Mesodermal cell (in vitro differentiated cells): Measurements from ENCODE around the gene CYS1.

ENCODE experiments used
- H3K27ac ChIP-seq: 2 replicates; pipeline ENCODE4 v1.7.0; 2013; ENCODE audit warnings: mild to moderate bottlenecking, low read depth, low read length, moderate library complexity; ENCODE audit not compliant: severe bottlenecking
- H3K36me3 ChIP-seq: 2 replicates; pipeline ENCODE4 v1.7.1; 2013; ENCODE audit warnings: mild to moderate bottlenecking, low read length, moderate library complexity; ENCODE audit not compliant: control insufficient read depth, insufficient read depth
- H3K4me1 ChIP-seq: one replicate; pipeline ENCODE4 v1.7.1; 2013; ENCODE audit warnings: mild to moderate bottlenecking, low read length; ENCODE audit not compliant: insufficient read depth, control insufficient read depth, poor library complexity, severe bottlenecking
- H3K4me3 ChIP-seq: 2 replicates; pipeline ENCODE4 v1.7.0; 2013; ENCODE audit warnings: low read length, control low read depth, mild to moderate bottlenecking; ENCODE audit not compliant: insufficient read depth, poor library complexity, severe bottlenecking; ENCODE audit errors: extremely low read depth
- H3K9me3 ChIP-seq: 2 replicates; pipeline ENCODE4 v1.7.1; 2013; ENCODE audit warnings: mild to moderate bottlenecking, low read length, moderate library complexity; ENCODE audit not compliant: control insufficient read depth
- WGBS, 2 experiments: methylation state at CpG; one replicate each; pipeline ENCODE4 v1.1.5; 2013; ENCODE audit warnings: missing lambda C conversion rate in 2 of 2; ENCODE audit not compliant: insufficient coverage in 2 of 2; 5-methylcytosine and 5-hydroxymethylcytosine counted together

CYS1 gene

DNA sequence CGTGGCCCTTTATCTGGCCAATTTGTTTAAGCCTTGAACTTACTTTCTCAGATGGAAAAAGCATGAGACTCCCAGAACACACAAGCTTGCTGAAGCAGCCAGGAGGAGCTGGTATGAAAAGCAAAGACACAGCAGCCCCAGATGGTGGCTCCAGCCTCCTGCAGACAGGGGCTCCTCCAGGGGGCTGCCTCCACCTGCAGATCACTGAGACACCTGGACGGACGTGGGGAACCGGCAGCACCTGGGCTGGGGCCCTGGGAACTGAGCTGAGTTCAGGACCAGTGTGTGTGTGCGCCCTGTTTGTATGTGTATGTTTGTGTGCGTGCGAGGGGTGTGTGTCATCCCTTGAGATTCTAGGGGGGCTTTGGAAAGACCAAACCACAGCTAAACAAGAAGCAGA, 8.6 kb downstream of the CYS1 start:
- Histone ChIP-seq H3K9me3 (no peaks in the 10 kb centered on the region), H3K36me3 (no peaks in the 10 kb centered on the region), H3K4me1 (no peaks in the 10 kb centered on the region), H3K4me3 (no peak overlapping the region), H3K27ac (no peak overlapping the region)
- WGBS, 2 experiments: 88 to 100% methylated on average over 2 to 5 of the region's 7 CpGs

DNA sequence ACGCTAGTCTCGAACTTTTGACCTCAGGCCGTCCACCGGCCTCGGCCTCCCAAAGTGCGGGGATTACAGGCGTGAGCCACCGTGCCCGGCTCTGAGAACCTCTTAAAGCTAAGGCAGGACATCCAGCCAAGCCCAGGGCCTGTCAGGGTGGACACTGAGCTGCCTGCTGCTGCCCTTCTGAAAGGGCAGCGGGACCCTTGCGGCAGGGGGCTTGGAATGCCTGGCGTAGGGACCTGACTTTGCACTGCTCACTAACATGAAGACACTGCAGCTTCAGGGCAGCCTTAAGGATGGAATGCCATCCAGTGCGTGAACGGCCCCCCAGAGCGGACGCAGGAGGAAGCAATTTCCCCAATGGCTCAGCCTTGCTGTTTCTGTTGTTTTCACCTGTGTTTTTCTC, 9.0 kb downstream of the CYS1 start:
- Histone ChIP-seq H3K36me3 (no peaks in the 10 kb centered on the region), H3K9me3 (no peaks in the 10 kb centered on the region), H3K4me1 (no peaks in the 10 kb centered on the region), H3K4me3 (no peak overlapping the region), H3K27ac (no peak overlapping the region)
- WGBS, 2 experiments: 96 to 97% methylated on average over 16 of the region's 16 CpGs

DNA sequence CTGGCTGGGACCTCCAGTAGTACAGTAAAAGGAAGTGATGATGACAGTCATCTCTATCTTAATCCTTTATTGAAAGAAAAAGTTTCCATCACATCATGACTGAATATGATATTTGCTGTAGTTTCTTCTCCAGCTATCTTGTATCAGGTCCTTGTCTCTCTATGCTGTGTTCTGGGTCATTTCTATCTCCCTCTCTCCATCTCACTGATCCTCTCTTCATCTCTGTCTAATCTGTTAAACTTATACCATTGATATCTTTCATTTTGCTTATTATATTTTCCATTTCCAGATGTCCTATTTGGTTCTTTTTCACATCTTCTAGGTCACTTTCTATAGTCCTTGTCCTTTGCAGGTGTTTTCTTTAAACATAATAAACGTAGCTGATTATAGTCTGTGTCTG, 12.3 kb downstream of the CYS1 start:
- Histone ChIP-seq H3K36me3 (no peaks in the 10 kb centered on the region), H3K4me3 (no peak overlapping the region), H3K27ac (no peak overlapping the region), H3K4me1 (no peaks in the 10 kb centered on the region), H3K9me3 (no peaks in the 10 kb centered on the region)
- WGBS, 2 experiments: no CpG with 5 or more reads among the region's 1 CpG

DNA sequence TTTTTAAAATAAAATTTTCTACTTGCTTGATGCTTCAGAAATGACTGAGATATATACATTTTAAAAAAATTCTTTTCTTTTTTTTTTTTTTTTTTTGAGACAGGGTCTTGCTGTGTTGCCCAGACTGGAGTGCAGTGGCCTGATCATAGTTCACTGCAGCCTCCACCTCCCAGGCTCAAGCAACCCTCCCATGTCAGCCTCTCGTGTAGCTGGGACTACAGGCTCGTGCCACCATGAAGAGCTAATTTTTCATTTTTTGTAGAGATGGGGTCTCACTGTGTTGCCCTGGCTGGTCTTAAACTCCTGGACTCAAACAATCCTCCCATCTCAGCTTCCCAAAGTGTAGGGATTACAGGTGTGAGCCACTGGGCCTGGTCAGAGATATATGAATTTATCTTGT, 12.9 kb downstream of the CYS1 start:
- WGBS, 2 experiments: 80% methylated on average over 1 of the region's 2 CpGs; no CpG with 5 or more reads in 1 of the 2 experiments
- no peaks in the 10 kb centered on the region for H3K9me3 ChIP-seq
- H3K4me1 ChIP-seq: no peaks in the 10 kb centered on the region
- no peak overlapping the region for H3K27ac ChIP-seq
- H3K36me3 ChIP-seq: no peaks in the 10 kb centered on the region
- no peak overlapping the region for H3K4me3 ChIP-seq

DNA sequence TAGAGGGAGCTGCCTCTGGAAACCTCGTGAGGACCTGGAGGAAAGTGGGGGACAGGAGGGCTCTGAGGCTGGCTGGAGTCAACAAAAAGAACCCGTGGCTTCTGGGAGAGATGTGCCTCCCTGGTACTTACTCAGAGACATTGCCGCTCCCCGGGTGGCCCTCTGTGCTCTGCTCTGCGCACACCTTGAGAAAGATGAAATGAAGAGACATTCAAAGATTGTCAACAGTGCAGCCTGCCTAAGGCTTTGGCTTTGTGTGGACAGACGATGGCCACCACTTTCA, 14.5 kb downstream of the CYS1 start:
- Histone ChIP-seq H3K9me3 (no peaks in the 10 kb centered on the region), H3K36me3 (no peaks in the 10 kb centered on the region), H3K4me3 (no peak overlapping the region), H3K4me1 (no peaks in the 10 kb centered on the region), H3K27ac (no peak overlapping the region)
- 86 to 97% methylated on average over 5 to 6 of the region's 6 CpGs for WGBS, 2 experiments

DNA sequence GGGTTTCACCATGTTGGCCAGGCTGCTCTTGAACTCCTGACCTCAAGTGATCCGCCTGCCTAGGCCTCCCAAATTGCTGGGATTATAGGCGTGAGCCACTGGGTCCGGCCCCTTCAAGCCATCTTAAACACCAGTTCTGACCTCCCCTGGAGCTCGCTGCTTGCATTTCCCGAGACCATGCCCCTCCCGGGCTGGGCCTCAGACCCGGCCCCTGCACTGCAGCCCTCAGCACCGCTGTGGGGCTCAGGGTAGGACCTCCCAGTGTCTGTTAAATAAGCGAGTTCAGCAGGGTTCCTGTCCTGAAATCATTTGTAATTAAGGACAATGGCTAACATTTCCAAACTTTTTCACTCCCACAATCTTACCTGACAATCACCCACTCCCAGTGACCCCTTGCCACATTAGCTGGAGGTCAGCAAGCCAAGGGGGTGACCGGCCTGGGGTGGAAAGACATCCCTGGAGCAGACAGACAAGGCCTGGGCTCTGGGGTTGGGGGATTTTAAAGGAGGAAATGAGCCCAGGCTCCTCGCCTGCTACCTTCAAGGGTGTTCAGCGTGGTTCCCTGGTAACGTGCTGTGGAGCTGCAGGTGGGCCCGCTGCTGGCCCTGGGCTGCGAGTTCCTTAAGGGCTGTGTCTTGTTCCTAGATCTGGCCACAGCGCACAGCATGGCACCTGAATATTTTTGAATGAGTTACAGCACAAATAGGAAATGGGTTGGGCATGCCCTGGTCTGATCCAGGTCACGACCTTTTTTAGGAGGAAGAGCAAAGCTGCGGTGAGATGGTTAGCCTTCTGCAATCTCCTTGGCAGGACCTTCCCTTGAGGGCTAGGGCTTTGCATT, 15.1 kb downstream of the CYS1 start:
- Histone ChIP-seq H3K4me1 (no peaks in the 10 kb centered on the region), H3K4me3 (no peak overlapping the region), H3K9me3 (no peaks in the 10 kb centered on the region), H3K27ac (no peak overlapping the region), H3K36me3 (no peaks in the 10 kb centered on the region)
- WGBS, 2 experiments: 73 to 75% methylated on average over 17 to 18 of the region's 18 CpGs

DNA sequence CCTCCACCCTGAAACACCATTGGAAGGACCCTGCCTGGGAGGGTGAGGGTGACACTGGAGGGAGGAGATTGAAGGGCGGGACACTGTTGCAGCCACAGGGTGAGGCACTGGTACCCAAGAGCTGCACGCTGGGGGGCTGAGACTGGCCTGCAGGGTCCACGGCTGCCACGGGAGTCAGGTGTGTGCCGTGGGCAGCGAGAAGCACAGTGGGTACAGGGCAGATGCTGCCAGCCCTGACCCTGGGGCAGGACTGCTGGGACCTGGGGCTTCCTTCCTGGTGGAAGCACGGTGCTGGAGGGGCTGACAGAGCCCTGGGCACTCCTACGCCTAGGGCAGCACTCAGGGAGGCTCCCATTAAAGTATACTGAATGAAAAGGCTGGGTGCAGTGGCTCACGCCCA, 16.6 kb downstream of the CYS1 start:
- H3K36me3 ChIP-seq: no peaks in the 10 kb centered on the region
- no peak overlapping the region for H3K27ac ChIP-seq
- WGBS, 2 experiments: 92 to 96% methylated on average over 8 to 9 of the region's 9 CpGs
- H3K4me3 ChIP-seq: no peak overlapping the region
- H3K4me1 ChIP-seq: no peaks in the 10 kb centered on the region
- no peaks in the 10 kb centered on the region for H3K9me3 ChIP-seq

DNA sequence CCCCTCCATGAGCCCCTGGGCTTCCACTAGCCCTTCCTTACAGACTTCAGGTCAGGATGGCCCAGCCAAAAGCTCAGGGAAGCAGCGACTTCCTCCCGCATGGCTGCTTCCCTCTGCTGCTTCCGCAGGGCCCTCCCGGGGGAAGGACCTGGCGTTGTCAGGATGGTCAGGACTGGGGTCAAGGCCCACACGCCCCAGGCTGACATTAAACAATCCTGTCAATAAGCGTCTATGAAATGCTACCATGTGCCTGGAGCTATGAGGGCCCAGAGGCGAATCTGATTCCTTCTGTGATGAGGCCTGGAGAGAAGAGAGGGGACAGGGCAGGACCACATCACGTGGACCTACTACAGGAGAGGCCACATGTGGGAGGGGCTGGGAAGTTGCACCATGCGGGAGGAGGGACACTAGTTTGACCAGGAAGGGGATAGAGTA, 17.3 kb downstream of the CYS1 start:
- no peaks in the 10 kb centered on the region for H3K9me3 ChIP-seq
- no peaks in the 10 kb centered on the region for H3K36me3 ChIP-seq
- no peak overlapping the region for H3K27ac ChIP-seq
- H3K4me1 ChIP-seq: no peaks in the 10 kb centered on the region
- WGBS, 2 experiments: 88 to 95% methylated on average over 8 to 10 of the region's 10 CpGs
- no peak overlapping the region for H3K4me3 ChIP-seq

DNA sequence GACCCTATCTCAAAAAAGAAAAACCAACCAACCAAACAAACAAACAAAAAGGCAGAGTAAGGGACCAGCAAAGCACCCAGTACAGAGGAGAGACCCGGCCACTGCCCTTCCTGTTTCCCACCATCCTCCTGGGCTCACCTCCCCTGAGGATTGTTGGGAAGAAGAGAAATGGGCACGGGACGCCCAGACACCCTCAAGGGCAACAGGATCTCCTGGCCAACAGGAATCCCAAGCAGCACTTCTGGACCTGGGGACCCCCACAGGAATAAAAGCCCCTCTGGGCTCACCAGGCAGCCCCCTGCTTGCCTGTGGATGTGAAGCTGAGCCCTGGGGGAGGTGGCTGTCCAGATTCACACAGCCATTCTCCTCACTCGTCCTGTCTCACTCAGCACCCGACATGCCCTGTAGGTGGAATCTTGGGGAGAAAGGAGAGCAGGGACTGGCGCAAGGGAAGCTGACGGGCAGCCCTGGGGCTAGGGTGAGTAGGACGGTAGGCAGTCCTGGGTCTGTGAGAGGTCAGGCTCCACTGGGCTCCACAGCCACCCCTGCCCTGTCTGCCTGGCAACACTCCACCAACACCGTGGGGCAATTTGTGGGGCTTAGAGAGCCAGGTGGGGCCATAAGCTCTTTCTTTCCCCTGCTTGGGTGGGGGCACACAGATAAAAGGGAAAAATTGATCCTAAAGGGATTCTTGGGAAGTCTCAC, 18.8 kb downstream of the CYS1 start:
- H3K4me3 ChIP-seq: no peak overlapping the region
- WGBS, 2 experiments: 90% methylated on average over 5 of the region's 9 CpGs; no CpG with 5 or more reads in 1 of the 2 experiments

DNA sequence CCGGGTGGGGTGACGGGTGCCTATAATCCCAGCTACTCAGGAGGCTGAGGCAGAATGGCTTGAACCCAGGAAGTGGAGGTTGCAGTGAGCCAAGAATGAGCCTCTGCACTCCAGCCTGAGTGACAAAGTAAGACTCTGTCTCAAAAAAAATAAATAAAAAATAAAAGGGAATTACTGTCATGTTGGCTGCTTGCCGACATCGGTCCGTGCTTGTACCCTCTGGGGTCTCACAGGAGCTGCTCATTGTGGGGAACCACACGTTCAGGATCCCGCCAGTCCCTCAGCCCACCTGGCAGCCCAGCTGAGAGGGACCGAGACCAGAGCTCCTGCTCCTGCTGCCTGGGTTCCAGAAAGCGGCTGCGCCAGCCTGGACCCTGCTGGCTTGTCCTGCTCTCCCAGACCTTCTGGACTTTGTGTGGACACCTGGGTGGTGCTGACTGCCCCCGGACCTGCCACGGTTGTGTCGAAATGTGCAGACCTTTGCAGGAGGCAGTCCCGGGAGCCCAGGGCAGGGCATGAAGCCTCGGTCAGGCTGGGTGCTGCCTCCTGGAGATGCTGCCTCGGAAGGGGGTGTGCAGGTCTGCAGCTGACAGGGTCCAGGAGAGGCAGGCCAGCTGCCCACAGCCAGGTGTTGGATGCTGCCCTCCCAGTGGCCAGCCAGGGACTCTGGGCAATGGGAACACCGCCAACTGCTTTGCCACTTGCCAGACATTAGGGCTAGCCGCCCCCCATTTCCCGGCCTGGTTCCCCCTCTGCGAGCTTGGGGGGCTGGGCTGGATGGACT, 20.5 kb downstream of the CYS1 start:
- Histone ChIP-seq H3K27ac (no peak overlapping the region), H3K9me3 (no peaks in the 10 kb centered on the region), H3K4me3 (no peak overlapping the region), H3K36me3 (peaks cover 4% of the 10 kb centered on the region), H3K4me1 (peaks cover 10% of the 10 kb centered on the region)
- 95% methylated on average over 18 to 19 of the region's 20 CpGs for WGBS, 2 experiments

More for the DNA sequence above, 18.8 kb downstream of the CYS1 start:
- Histone ChIP-seq H3K4me1 (peaks cover 9% of the 10 kb centered on the region), H3K27ac (no peak overlapping the region), H3K9me3 (no peaks in the 10 kb centered on the region), H3K36me3 (no peaks in the 10 kb centered on the region)
